ENCODE results near the gene MED15.

Gene MED15

DNA sequence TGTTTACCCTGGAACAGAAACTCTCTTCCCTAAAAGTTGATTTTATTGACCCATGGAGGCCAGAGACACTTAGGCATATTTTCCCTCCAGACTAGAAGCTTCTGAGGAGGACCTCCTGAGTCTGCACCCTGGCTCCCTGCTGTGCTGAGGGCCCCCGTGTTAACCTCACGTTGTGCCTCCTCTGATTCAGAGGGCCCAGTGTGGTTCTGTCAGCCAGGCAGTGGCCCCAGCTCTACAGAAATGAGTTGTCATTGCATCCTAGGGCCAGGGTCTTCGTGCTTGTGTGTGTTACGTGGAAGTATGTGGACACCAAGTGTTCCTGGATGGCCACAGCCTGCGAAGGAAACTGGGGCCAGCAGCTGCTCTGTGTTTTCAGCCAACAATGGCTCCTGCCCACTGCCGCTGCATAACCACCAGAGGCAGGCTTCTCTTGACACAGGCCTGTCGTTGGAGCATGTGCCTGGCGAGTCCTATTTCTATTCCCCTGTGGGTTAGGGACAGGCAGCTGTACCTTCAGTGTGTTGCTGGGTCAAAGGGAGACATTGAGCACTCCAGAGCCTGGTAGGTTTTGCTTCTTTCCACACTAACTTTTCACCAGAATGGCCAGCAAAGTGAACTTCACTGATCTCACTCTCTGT is 44.5 kb downstream of the MED15 start:
- DNase-seq (ENCODE audit: low read depth, low spot score) = no peak

DNA sequence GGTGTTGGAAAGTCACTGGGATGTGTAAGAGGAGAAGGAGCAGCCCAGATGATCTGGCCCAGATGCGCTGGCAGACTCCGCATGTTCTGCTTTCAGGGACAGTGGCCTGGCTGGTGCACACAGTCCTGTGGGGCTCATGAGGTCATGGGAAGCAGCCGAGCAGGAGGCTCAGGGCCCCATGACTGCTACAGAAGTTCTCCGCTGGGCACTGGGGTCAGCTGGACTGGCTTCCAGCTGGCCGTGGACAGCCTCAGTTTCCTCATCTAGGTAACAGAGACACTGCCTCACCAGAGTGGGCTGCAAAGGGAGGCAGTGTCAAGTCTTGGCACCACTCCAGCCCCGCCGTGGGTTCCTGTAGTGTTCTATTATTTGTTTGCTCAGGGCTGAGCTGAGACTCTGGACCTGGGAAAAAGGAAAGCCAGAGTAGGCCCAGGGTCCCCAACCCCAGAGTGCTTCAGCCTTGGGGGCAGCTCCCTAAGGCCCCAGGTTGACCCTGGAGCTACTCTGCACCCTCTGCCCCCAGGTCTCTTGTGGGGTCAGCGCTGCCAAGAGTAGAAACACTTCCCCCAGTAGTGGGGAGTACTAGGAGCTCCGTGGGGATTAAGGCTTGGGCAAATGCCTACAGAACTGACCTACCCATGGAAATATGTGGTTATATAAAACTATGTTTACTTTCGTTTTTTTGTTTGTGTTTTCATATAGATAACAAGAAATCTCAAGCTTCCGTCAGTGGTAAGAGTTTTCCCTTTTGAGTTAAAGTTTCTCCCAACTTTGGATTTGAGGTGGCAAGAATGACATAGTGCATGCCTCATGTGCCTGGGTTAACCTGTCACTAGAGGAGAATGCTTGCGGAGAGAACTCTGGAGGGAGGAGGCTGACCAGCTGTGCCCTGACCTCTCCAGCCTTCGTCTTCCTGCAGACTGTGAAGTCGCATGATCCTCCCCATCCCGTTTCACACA is 45.3 kb downstream of the MED15 start:
- no peak for DNase-seq (ENCODE audit: low read depth, low spot score)

DNA sequence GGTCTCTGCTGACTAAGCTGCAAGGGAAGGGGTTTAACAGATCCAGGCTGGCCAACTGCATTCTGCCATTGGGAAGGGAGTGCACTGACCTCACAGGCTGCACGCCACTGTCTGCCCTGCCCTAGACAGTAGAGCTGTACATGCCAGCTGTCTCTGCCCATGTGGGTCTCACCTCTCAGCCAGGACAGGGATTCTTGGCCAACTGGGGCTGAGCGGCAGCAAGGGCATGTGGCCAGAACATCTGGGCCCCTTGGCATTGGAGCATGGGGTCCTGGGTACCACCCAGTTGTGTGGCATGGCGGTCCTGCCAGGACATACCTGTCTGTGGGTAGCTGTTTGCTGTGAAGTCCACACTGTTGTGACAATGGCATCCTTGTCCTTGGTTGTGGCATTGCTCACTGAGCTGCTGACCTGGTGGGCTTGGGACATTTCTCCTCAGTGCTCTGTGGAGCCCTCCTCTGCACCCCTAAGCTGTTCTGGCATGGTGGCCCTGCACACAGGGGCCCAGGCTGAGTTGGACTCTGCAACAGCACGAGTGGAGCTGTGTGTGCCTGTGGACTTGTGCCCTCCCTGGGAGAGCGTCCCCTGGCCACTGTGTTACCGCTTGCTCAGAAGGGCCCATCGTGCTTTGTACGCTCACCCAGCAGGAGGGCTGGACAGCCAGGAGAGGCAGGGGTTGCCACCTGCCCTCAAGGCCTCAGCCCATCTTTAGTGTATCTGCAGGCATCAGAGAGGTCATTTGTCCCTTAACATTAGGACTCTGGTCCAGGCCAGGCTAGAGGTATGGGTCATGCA is 46.7 kb downstream of the MED15 start:
- no peak for DNase-seq (ENCODE audit: low read depth, low spot score)

DNA sequence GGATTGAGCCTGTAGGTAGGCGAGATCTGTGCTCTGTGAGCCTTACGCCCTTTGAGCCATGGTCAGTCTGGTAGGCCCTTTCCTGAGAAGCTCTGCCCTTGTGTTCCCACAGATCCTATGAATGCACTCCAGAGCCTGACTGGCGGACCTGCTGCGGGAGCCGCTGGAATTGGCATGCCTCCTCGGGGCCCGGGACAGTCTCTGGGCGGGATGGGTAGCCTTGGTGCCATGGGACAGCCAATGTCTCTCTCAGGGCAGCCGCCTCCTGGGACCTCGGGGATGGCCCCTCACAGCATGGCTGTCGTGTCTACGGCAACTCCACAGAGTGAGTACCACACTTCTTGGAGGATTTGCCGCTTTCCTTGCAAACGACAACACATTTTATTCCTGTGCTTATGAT is 47.4 kb downstream of the MED15 start:
- no peak for DNase-seq (ENCODE audit: low read depth, low spot score)

DNA sequence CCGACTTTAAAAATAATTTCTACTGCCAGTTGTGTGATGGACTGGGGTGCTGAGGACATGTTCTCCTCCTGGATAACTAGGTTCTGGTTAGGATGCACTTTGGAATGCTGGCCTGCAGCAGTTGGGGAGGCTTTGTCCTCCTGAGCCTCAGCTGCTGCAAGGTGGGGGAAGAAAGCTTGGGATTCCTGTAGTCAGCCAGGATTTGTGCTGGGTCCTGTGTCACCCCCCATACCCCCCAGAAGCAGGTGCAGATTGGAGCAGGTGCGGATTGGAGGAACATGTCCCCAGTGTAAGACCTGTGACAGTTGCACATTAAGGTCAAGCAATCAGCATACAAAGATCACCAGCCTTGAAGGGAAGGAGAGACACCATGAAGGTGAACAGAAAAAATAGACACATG is 51.1 kb downstream of the MED15 start:
- no peak for DNase-seq (ENCODE audit: low read depth, low spot score)

DNA sequence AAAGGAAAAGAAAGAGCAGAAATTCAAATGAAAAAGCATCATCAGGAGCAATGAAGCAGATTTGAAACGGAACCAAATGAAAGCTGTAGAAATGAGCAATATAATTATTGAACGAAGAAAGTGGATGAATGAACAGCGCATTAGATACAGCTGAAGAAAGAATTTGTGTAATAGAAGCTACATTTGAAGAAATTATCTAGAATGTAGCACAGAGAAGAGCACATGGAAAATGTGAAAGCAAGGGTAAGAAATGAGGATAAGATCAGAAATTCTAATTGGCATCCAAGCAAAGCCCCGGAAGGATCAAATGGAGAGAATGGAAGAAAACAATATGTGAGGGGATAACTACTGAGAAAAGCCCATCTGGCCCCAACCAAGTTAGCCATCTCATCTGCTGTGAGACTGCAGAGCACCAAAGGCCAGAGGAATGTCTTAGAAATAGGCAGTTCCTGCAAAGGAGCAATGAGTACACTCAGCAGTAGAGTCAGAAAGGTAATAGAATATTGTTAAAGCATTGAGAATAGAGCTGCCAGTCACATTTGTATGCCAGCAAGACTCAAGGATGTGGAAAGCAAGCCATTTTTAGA is 51.9 kb downstream of the MED15 start:
- DNase-seq (ENCODE audit: low read depth, low spot score) = no peak

DNA sequence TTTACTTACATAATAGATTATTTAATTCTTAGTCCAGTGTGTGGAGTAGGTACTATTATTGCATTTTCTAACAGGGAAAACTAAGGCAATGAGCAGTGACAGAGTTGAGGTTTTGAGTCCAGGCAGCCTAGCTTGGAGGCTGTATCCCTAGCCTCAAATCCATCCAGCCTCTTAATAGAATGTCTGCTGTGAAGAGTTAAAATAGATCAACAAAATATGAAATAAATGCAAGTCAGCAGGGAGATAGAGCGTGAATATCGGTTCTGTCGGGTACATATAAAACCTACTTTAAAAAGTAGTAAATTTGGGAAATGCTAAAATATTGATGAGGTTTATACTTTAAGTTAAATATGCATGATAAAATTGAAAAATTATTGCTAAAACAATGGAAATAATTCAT is 53.3 kb downstream of the MED15 start:
- DNase-seq (ENCODE audit: low read depth, low spot score) = no peak

DNA sequence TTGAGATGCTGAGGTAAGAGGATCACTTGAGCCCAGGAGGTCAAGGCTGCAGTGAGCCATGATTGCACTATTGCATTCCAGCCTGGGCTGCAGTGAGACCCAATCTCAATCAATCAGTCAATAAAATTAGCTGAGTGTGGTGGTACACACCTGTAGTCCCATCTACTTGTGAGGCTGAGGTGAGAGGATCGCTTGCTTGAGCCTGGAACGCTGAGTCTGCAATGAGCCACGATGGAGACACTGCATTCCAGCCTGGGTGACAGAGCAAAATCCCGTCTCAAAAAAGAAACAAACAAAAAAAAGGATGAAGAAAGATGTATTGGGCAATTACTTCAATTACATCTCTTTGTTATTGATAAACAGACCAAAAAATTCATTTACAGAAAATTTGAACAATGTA is 54.5 kb downstream of the MED15 start:
- DNase-seq (ENCODE audit: low read depth, low spot score) = no peak

DNA sequence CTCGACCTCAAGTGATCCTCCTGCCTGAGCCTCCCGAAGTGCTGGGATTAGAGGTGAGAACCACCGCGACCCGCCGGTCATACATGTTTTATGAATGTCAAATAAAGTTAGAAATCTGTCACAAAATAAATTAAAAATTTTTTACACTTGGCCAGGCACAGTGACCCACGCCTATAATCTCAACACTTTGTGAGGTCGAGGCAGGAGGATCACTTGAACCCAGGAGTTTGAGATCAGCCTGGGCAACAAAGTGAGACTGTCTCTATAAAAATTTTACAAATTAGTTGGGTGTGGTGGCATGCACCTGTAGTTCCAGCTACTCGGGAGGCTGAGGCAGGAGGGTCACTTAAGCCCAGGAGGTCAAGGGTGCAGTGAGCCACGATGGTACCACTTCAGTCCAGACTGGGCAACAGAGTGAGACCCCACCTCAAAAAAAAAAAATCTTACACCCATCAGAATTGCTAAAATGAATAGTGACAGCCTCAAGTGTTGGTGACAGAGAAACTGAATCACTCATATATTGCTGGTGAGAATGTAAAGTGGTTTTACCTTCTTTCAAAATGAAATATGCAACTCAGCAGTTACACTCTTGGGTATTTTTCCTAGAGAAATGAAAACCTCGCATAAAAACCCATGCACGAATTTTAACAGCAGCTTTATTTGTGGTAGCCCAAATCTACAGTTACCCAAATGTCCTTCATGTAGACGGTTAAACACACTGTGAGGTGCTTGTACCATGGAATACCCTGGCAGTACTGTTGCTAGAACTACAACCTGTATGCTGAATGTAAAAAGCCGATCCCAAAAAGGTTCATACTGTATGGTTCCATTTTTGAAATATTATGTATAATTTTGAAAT is 55.4 kb downstream of the MED15 start:
- DNase-seq (ENCODE audit: low read depth, low spot score) = no peak

DNA sequence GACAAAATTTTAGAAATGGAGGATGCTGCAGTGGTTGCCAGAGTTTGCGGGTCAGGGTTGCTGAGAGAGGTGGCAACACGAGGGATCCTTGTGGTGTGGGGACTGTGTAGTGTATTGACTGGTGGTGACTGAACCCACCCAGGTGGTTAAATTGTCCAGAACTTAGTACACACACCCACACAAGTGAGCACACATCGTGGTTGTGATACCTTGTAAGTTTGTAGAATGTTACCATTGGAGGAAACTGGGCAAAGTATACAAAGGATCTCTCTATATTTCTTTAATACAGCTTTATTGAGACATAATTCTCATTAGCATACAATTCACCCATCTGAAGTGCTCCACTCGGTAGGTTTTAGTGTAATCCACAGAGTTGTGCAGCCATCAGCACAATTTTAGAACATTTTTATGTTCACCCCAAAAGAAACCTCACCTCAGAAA is 56.1 kb downstream of the MED15 start:
- DNase-seq (ENCODE audit: low read depth, low spot score) = no peak

DNA sequence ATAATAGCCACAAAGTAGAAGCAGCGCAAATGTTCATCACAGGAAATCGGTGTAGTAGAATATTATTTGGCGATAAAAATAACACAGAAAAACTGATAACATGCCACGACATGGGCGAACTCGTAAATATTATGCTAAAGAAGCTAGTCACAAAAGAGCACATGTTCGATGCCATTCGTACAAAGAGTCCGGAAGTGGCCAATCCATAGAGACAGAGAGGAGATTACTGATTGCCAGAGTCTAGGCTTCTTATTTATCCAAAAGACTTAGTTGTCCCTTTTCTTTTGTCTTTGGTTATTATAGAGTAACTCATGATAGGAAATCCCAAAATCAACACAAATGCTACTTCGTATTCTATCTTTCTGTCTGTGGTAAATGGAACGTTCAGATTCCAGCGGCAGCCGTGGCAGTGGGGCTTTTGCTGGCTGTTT is 56.5 kb downstream of the MED15 start:
- no peak for DNase-seq (ENCODE audit: low read depth, low spot score)

DNA sequence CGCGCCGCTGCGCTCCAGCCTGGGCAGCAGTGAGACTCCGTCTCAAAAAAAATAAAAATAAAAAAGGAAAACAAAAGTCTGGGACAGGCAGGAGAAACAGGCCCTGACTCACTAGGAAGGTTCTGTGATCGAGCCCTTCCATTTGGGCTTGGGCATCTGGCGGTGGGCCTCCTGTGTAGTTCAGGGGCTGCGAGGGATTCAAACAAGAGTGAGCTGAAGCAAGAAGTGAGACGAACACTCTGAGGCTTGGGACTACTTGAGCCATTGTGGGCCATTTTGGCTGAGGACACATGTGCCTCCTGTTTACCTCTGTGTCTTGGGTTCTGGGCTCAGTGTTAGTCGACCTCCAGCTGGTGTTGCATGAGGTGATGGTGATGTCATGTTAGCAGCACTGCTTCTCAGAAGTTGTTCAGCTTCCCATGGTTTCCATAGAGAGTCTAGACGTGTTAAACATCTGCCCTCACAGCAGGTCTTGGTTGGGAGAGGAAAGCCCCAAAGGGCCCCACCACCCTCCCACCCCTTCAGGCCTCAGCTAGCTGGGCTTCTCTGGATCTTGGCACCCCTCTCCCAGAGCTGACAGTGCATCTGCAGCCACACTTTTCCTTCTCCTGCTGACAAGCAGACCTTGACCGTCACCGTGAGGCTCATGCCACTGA is 57.8 kb downstream of the MED15 start:
- DNase-seq (ENCODE audit: low read depth, low spot score) = no peak

DNA sequence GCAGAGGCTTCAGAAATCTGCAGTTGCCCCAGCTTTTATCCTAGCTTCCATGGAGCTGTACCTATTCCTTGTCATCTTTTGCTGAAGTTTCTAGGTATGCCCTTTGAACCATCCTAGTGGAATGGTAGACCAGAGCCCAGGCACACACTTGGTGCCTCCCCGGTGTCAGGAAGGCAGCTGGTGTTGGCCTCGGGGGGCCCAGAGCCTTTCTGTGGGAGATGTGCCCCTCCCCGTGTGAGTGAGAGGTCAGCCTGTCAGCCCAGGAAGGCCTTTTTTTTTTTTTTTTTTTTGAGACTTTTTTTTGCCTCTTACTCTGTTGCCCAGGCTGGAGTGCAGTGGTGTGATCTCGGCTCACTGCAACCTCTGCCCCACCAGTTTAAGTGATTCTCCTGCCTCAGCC is 58.4 kb downstream of the MED15 start:
- DNase-seq (ENCODE audit: low read depth, low spot score) = no peak

DNA sequence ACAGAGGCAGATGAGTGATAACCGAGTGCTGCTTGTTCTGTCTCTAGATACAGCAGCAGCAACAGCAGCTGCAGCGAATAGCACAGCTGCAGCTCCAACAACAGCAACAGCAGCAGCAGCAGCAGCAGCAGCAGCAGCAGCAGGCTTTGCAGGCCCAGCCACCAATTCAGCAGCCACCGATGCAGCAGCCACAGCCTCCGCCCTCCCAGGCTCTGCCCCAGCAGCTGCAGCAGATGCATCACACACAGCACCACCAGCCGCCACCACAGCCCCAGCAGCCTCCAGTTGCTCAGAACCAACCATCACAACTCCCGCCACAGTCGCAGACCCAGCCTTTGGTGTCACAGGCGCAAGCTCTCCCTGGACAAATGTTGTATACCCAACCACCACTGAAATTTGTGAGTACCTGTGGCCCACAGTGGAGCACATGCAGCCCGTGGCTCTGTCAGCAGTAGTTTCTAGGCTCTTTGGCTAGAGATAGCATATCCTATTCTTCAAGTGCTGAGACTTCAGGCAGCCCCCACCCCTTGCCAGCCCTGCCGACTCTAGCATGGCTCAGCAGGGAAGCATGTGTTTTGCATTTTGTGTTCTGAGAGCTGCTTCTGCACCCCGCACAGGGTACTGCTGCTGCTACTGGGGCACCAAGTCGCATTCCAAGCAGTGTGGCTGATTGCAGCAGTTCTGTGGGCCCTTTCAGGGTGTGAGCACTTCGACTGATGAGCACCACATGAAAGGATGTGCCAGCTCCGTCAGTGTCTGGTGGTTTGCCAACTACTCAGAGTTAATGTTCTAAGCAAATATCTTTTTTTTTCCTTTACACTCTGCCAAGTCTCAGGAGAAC is 59.2 kb downstream of the MED15 start:
- no peak for DNase-seq (ENCODE audit: low read depth, low spot score)

DNA sequence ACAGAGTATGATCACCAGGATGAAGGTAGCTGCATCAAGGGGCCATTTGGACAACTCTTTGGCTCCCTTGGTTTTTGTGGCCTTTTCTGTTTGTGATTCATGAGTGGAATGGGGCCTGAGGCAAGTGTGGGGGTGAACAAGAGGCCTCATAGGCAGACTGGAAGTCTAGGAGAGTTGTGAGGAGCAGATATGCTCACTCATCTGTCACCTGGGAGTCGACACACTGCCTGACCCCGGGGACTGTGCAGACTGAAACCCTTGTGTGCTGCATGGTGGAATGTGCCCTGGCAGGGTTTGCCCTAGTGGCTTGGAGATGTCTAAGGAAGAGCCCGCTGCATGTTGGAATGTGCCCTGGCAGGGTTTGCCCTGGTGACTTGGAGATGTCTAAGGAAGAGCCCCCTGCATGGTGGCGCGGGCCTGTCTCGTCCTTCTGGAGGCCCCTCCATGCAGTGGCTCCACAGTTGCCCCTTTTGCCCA is 60.0 kb downstream of the MED15 start:
- no peak for DNase-seq (ENCODE audit: low read depth, low spot score)

DNA sequence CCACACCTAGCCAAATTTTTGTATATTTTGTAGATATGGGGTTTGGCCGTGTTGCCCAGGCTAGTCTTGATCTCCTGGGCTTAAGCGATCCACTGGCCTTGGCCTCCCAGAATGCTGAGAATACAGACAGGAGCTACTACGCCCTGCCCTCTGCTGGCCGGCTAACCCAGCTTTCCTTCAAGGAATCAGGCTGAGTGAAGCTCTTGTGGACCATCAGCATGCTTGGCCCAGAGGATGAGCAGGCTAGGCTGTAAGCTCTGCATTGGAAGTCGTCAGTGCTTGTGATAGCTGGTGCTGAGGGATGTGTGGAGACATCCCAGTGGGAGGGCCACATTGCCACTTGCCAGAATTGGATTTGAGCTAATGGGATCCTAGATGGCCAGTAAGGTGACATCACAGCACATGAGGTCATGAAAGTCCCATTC is 60.6 kb downstream of the MED15 start:
- DNase-seq (ENCODE audit: low read depth, low spot score) = no peak

DNA sequence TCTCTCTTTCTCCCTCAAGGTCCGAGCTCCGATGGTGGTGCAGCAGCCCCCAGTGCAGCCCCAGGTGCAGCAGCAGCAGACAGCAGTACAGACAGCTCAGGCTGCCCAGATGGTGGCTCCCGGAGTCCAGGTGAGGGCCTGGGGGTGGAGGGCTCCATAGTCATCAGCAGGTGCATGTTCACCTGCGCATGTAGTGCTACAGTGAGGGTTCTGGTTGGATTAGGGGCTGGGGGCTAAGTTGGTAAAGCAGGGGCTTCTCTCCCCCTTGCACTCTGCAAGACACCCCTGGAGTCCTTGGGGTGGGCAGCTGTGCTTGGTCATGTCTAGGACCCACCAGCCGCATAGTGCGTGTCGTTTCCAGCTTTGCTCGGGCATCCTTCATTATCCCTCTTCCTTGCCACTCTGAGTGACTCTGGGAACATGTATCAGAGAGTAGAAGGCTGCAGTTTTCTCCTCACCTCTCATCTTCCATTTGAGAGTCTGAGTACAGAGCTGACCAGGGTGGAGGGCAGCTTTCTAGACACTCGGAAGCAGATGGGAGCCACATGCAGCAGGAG is 61.2 kb downstream of the MED15 start:
- DNase-seq (ENCODE audit: low read depth, low spot score) = no peak

DNA sequence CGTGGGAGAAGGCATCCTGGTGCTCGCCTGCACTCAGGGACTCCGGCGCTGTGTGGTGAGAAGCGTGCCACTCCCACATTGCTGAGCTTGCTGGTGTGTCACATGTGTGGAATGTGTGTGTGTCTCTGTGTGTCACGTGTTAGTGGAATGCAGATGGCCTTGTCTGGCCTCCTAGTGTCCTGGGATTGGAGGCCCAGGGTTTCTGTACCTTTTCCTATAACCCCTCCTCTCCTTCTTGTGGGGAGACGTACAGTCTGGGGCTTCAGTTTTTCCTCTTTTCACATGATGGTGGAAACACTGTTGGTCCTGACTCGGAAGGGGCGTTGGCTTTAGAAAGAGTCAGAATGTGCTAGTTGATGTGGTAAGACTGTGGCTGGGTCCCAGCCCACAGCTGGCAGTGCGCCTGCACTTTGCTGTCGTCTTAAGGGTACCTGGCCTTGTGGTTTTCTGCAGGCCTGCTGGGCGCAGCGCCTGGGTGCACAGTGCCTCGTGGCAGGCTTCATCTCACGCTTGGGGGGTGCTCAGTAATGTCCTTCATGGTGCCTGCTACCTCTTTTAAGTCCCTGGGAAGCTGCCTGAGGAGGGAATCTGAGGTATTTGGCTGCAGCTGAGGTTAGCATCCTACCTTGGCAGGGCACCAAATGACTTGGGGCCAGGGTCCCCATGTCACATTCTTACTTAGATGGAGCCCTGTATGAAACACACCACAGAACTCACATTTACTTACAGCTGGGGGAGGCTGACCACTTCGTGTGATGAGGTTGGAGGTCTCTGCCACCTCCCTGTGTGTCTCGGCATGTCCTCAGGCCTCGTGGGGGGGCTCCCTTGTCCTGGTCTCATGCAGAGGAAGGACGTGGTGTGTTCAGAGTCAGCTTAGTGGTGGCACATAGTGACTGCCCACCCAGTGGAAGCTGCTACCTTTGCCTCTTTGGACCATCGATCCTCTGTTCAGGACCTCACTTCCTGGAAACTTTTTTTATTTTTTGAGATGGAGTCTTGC is 61.9 kb downstream of the MED15 start:
- no peak for DNase-seq (ENCODE audit: low read depth, low spot score)

Data from activated naive CD8-positive, alpha-beta T cell treated with anti-CD3 and anti-CD28 coated beads, Interleukin-2, amount 50 U/mL, for 16 hours (primary cell).